SK-N-SH (cell line): Measurements from ENCODE around the gene DEPDC4. TPM values are rescaled to one million over a fixed set of nuclear protein-coding genes. Genes with fewer than 3 reads are reported as not detected.

Experiments
- CTCF ChIA-PET: fragments of 300-600, 350-600 bp; formaldehyde crosslinking; extraction: SDS; loops from one replicate; lab custom pipeline; 2021; lab: Yijun Ruan, JAX
- POLR2A ChIA-PET: fragments of 350-600 bp; sonication (Branson Sonifier 250); formaldehyde crosslinking; extraction: SDS; loops from one replicate; lab custom pipeline; 2020; ENCODE audit warnings: antibody characterized with exemption, inconsistent platforms; lab: Yijun Ruan, JAX
- DNase-seq: peaks from one replicate; pipeline ENCODE4 v3.0.0; 2012
- H2AFZ ChIP-seq: fragments of 200-600 bp; sonication (generic); 2 replicates; pipeline ENCODE4 v1.8.1; 2016; ENCODE audit warnings: antibody characterized with exemption, mild to moderate bottlenecking, low read depth
- H3F3A ChIP-seq: fragments of 200-600 bp; sonication (generic); replicated peaks from 2 replicates; pipeline ENCODE3; 2016; ENCODE audit warnings: antibody characterized with exemption, mild to moderate bottlenecking; ENCODE audit not compliant: insufficient read depth
- H3K27ac ChIP-seq, 2 experiments: fragments of 200-500 bp in 1 of 2; fragments of 200-600 bp in 1 of 2; sonication (Bioruptor generic) in 1 of 2; sonication (generic), shearing (Covaris generic) in 1 of 2; 2 replicates each; pipeline versions ENCODE4 v1.5.1 to v1.6.1; 2014 to 2016; ENCODE audit warnings: low read depth in 2 of 2, inconsistent platforms in 1 of 2, low read length in 1 of 2, mild to moderate bottlenecking in 1 of 2, mixed read lengths in 1 of 2
- H3K27me3 ChIP-seq: fragments of 200-600 bp; sonication (generic), shearing (Covaris generic); 2 replicates; pipeline ENCODE4 v1.6.1; 2016; ENCODE audit warnings: mixed run types; ENCODE audit not compliant: insufficient read depth
- H3K36me3 ChIP-seq, 2 experiments: fragments of 200-500 bp in 1 of 2; fragments of 200-600 bp in 1 of 2; sonication (Bioruptor generic) in 1 of 2; sonication (generic) in 1 of 2; replicated peaks in 1 of 2; 2 replicates each; pipeline versions ENCODE3 to v1.5.1; 2014 to 2016; ENCODE audit warnings: low read length in 1 of 2, mild to moderate bottlenecking in 1 of 2; ENCODE audit not compliant: insufficient read depth in 2 of 2, control insufficient read depth in 1 of 2
- H3K4me1 ChIP-seq, 2 experiments: fragments of 200-500 bp in 1 of 2; fragments of 200-600 bp in 1 of 2; sonication (Bioruptor generic) in 1 of 2; sonication (generic), shearing (Covaris generic) in 1 of 2; 2 replicates each; pipeline versions ENCODE4 v1.5.1 to v1.6.1; 2014 to 2016; ENCODE audit warnings: low read depth in 1 of 2, low read length in 1 of 2, mixed run types in 1 of 2; ENCODE audit not compliant: insufficient read depth in 2 of 2, control insufficient read depth in 1 of 2
- H3K4me2 ChIP-seq: fragments of 200-600 bp; sonication (generic), shearing (Covaris generic); 2 replicates; pipeline ENCODE4 v1.6.1; 2017; ENCODE audit warnings: mixed run types
- H3K4me3 ChIP-seq, 2 experiments: fragments of 200-500 bp in 1 of 2; fragments of 200-600 bp in 1 of 2; sonication (Bioruptor generic) in 1 of 2; sonication (generic), shearing (Covaris generic) in 1 of 2; 2 replicates each; pipeline versions ENCODE4 v1.5.1 to v1.8.1; 2014 to 2016; ENCODE audit warnings: low read depth in 2 of 2, inconsistent platforms in 1 of 2, low read length in 1 of 2, mild to moderate bottlenecking in 1 of 2, mixed read lengths in 1 of 2, moderate library complexity in 1 of 2
- H3K79me2 ChIP-seq: fragments of 200-600 bp; sonication (generic); 2 replicates; pipeline ENCODE4 v1.8.1; 2017; ENCODE audit warnings: mild to moderate bottlenecking; ENCODE audit not compliant: insufficient read depth
- H3K9ac ChIP-seq: fragments of 200-600 bp; sonication (generic); 2 replicates; pipeline ENCODE4 v1.6.1; 2017; ENCODE audit warnings: mixed run types
- H3K9me2 ChIP-seq: fragments of 200-600 bp; sonication (generic); 2 replicates; pipeline ENCODE4 v1.6.1; 2017; ENCODE audit warnings: mixed run types
- H3K9me3 ChIP-seq: fragments of 200-600 bp; sonication (generic); 2 replicates; pipeline ENCODE4 v1.6.1; 2017; ENCODE audit warnings: mixed run types, mild to moderate bottlenecking, moderate library complexity
- H4K20me1 ChIP-seq: fragments of 200-600 bp; sonication (generic); 2 replicates; pipeline ENCODE4 v1.6.1; 2017; ENCODE audit warnings: mild to moderate bottlenecking, mixed run types; ENCODE audit not compliant: insufficient read depth
- CHD2 ChIP-seq: fragments of 150-350 bp; IDR thresholded peaks from 2 replicates; pipeline ENCODE4 v1.6.1; 2018; ENCODE audit warnings: low read length; ENCODE audit not compliant: partially characterized antibody
- CTCF ChIP-seq: fragments of 200-600 bp; sonication (generic); IDR thresholded peaks from 2 replicates; pipeline ENCODE4 v1.6.1; 2017; ENCODE audit warnings: antibody characterized with exemption, mild to moderate bottlenecking, moderate library complexity
- FOSL2 ChIP-seq: IDR thresholded peaks from 2 replicates; pipeline ENCODE4 v1.4.0; 2012; ENCODE audit warnings: low read depth, mild to moderate bottlenecking, moderate library complexity, borderline replicate concordance
- JUND ChIP-seq: IDR thresholded peaks from 2 replicates; pipeline ENCODE4 v1.4.0; 2012
- PBX3 ChIP-seq: IDR thresholded peaks from 2 replicates; pipeline ENCODE4; 2012
- SIN3A ChIP-seq: IDR thresholded peaks from 2 replicates; pipeline ENCODE4 v1.6.1; 2012; ENCODE audit warnings: low read depth, mild to moderate bottlenecking, low read length, moderate library complexity, borderline replicate concordance
- USF1 ChIP-seq: IDR thresholded peaks from 2 replicates; pipeline ENCODE4 v1.4.0; 2012; ENCODE audit warnings: low read depth, borderline replicate concordance
- ZBTB33 ChIP-seq: IDR thresholded peaks from 2 replicates; pipeline ENCODE4 v1.4.0; 2012; ENCODE audit warnings: low read depth, borderline replicate concordance
- WGBS: methylation state at CpG from one replicate; pipeline ENCODE4 v1.1.6; 2017; ENCODE audit warnings: low lambda C conversion rate; 5-methylcytosine and 5-hydroxymethylcytosine counted together
- polyA plus RNA-seq, 3 experiments: library from polyadenylated mRNA; depleted of rRNA; stranded (reverse); fragments of >200 nt; gene quantifications; 2 replicates each; pipeline ENCODE4 v1.2.3, GENCODE V29; 2012

DEPDC4 gene
- polyA plus RNA-seq, 1 of the 3 experiments (the other 2 are of a cell fraction) = 0.76 TPM

- no peaks in the 10 kb centered on the region for H3F3A ChIP-seq
- no peaks in the 10 kb centered on the region for H3K9me2 ChIP-seq
- no peak for DNase-seq
- H3K36me3 ChIP-seq = peaks cover 62 to 70% of the 10 kb centered on the region in 2 experiments
- peaks cover 6% of the 10 kb centered on the region; the same call in 1 of the 2 replicates for H3K79me2 ChIP-seq
- no peaks in the 10 kb centered on the region for H4K20me1 ChIP-seq
- ChIA-PET CTCF (interaction anchor here (0.7 to 1.0 kb wide), 2 partner anchors 10 to 104 kb away, joined by 4 read pairs; no protein-coding TSS in a partner anchor), POLR2A (no interaction called here)
- H3K27me3 ChIP-seq = no peaks in the 10 kb centered on the region
- H3K4me2 ChIP-seq = no peak overlapping the region
- H3K27ac ChIP-seq = no peak overlapping the region
- H3K4me3 ChIP-seq = no peak overlapping the region
- H3K9me3 ChIP-seq = no peaks in the 10 kb centered on the region
- WGBS = 98% methylated on average over 2 of the region's 2 CpGs
- H3K9ac ChIP-seq = no peak overlapping the region
- H3K4me1 ChIP-seq = no peaks in the 10 kb centered on the region
- TF ChIP-seq SIN3A (no peak), FOSL2 (no peak), CHD2 (no peak), USF1 (no peak)
- no peak overlapping the region for H2AFZ ChIP-seq
Measured at GRCh38 chr12:100211698-100212097, 55.2 kb downstream of the DEPDC4 start.

GRCh38 chr12:100208834-100209233 is 58.0 kb downstream of the DEPDC4 start:
- WGBS = 95% methylated on average over 5 of the region's 5 CpGs
- POLR2A ChIA-PET = no interaction called here
- Histone ChIP-seq H3K4me1 (no peaks in the 10 kb centered on the region), H2AFZ (no peak overlapping the region), H3K79me2 (peaks cover 20% of the 10 kb centered on the region), H3K4me2 (no peak overlapping the region), H3K9ac (no peak overlapping the region), H4K20me1 (no peaks in the 10 kb centered on the region), H3F3A (no peaks in the 10 kb centered on the region), H3K9me3 (no peaks in the 10 kb centered on the region), H3K4me3 (no peak overlapping the region), H3K27ac (no peak overlapping the region), H3K9me2 (no peaks in the 10 kb centered on the region), H3K36me3 (peaks cover 59 to 62% of the 10 kb centered on the region in 2 experiments), H3K27me3 (no peaks in the 10 kb centered on the region)
- no peak for TF ChIP-seq JUND
- TF ChIP-seq ZBTB33 = no peak
- TF ChIP-seq PBX3 = no peak
- no peak for TF ChIP-seq CTCF
- CTCF ChIA-PET = no interaction called here
- no peak for DNase-seq
